CD4-positive, CD25-positive, alpha-beta regulatory T cell (primary cell): ENCODE measurements around the gene CACNA2D1. TPM values are rescaled to one million over a fixed set of nuclear protein-coding genes. Genes with fewer than 3 reads are reported as not detected.

Source experiments
- ATAC-seq, 2 donors: fragments of 150-1000 bp; cut with Tn5 transposase; one replicate each; pipeline ENCODE4 v1.10.0; 2021; ENCODE audit warnings: low read depth in 2 of 2, moderate number of reproducible peaks in 2 of 2, moderate library complexity in 1 of 2
- DNase-seq, 3 donors: peaks; one replicate each; pipeline versions ENCODE4 v3.0.0 to v3.0.0-alpha.2; 2012 to 2022; ENCODE audit warnings: mixed read lengths in 1 of 3
- H3K27ac ChIP-seq: one replicate; pipeline ENCODE4 v1.7.0; 2013; ENCODE audit warnings: mild to moderate bottlenecking, low read length; ENCODE audit not compliant: insufficient read depth, poor library complexity, severe bottlenecking
- H3K27me3 ChIP-seq: one replicate; pipeline ENCODE4 v1.7.0; 2013; ENCODE audit warnings: low read length; ENCODE audit not compliant: control insufficient read depth, insufficient read depth
- H3K36me3 ChIP-seq: one replicate; pipeline ENCODE4 v1.7.0; 2013; ENCODE audit warnings: mild to moderate bottlenecking, low read length, moderate library complexity; ENCODE audit not compliant: control insufficient read depth, insufficient read depth
- H3K4me1 ChIP-seq: 2 replicates; pipeline ENCODE4 v1.7.0; 2013; ENCODE audit warnings: mild to moderate bottlenecking, low read length; ENCODE audit not compliant: insufficient read depth, control insufficient read depth, poor library complexity, severe bottlenecking
- H3K4me3 ChIP-seq: one replicate; pipeline ENCODE4 v1.7.0; 2013; ENCODE audit warnings: low read depth, mild to moderate bottlenecking, low read length, moderate library complexity
- H3K9me3 ChIP-seq, 2 experiments: 1 replicate in 1 of 2; 2 replicates in 1 of 2; pipeline ENCODE4 v1.7.0; 2013; ENCODE audit warnings: low read length in 2 of 2, mild to moderate bottlenecking in 1 of 2, moderate library complexity in 1 of 2; ENCODE audit not compliant: control insufficient read depth in 2 of 2
- H3K27ac Mint-ChIP-seq, 3 donors: one replicate each; pipeline ENCODE4 v1.8.0; 2020 to 2022; ENCODE audit warnings: mild to moderate bottlenecking in 3 of 3, mixed read lengths in 3 of 3, moderate library complexity in 2 of 3
- H3K27me3 Mint-ChIP-seq: one replicate; pipeline ENCODE4 v1.8.0; 2022; ENCODE audit warnings: mild to moderate bottlenecking, mixed read lengths
- H3K36me3 Mint-ChIP-seq: one replicate; pipeline ENCODE4 v1.8.0; 2020; ENCODE audit warnings: mixed read lengths
- H3K4me1 Mint-ChIP-seq, 4 donors: one replicate each; pipeline ENCODE4 v1.8.0; 2020 to 2022; ENCODE audit warnings: mixed read lengths in 4 of 4, mild to moderate bottlenecking in 1 of 4
- H3K4me3 Mint-ChIP-seq, 4 donors: one replicate each; pipeline ENCODE4 v1.8.0; 2020 to 2022; ENCODE audit warnings: mild to moderate bottlenecking in 4 of 4, mixed read lengths in 4 of 4, moderate library complexity in 3 of 4
- H3K9me3 Mint-ChIP-seq, 7 donors: one replicate each; pipeline ENCODE4 v1.8.0; 2020 to 2022; ENCODE audit warnings: mixed read lengths in 7 of 7, mild to moderate bottlenecking in 3 of 7, moderate library complexity in 2 of 7
- polyA plus RNA-seq, 4 donors: library from polyadenylated mRNA; unstranded; fragments of 300-500 nt; fragmentation: Illumina TruSeq; gene quantifications; one replicate each; pipeline ENCODE4 v1.2.3, GENCODE V29; 2021
- total RNA-seq: library from RNA; stranded (reverse); gene quantifications from one replicate; pipeline ENCODE4 v1.2.3, GENCODE V29; 2022

Gene CACNA2D1
- total and polyA plus RNA-seq, 5 donors from 2014 or later, result not detected

DNA sequence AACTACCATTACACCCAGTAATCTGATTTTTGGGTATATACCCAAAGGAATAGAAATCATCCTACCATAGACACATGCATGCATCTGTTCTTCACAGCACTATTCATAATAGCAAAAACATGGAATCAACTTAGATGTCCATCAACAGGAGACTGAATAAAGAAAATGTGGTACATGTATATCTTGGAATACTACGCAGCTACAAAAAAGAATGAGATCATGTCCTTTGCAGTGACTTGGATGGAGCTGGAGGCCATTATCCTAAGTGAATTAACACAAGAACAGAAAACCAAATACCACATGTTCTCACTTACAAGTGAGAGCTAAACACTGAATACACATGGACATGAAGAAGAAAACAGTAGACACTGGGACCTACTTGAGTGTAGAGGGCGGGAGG is 254.9 kb downstream of the CACNA2D1 start:
- no peaks in the 10 kb centered on the region for H3K27me3 ChIP-seq
- no peak overlapping the region for H3K27ac Mint-ChIP-seq
- no peaks in the 10 kb centered on the region for H3K27me3 Mint-ChIP-seq

DNA sequence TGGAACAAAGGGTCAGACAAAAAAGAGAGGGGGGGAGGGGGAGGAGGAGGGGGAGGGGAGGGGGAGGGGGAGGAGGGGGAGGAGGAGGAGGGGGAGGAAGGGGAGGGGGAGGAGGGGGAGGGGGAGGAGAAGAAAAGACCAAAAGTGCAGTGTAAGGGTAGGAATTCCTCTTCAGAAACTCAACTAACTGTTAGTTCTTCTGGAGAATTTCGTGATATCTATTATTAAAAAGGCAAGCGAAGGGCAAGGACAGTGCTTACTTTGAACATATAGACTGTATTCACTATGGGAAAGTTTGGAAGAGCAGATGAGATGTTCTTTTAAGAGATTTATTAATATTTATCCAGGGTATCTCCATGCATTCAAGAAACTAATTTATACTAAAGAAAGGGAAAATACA is 258.1 kb downstream of the CACNA2D1 start:
- DNase-seq, result no peak
- Mint-ChIP-seq H3K9me3 (peaks cover 0 to 33% (median 10%) of the 10 kb centered on the region in 7 donors), H3K4me1 (no peaks in the 10 kb centered on the region), H3K4me3 (no peak overlapping the region), H3K27me3 (no peaks in the 10 kb centered on the region), H3K36me3 (no peaks in the 10 kb centered on the region), H3K27ac (no peak overlapping the region)
- Histone ChIP-seq H3K27me3 (no peaks in the 10 kb centered on the region), H3K36me3 (no peaks in the 10 kb centered on the region), H3K9me3 (peaks cover 2 to 5% of the 10 kb centered on the region in 2 experiments), H3K4me1 (no peaks in the 10 kb centered on the region), H3K27ac (no peak overlapping the region), H3K4me3 (no peak overlapping the region)
- no peak for ATAC-seq

More for the DNA sequence above, 254.9 kb downstream of the CACNA2D1 start:
- no peaks in the 10 kb centered on the region for H3K36me3 Mint-ChIP-seq
- H3K4me3 Mint-ChIP-seq, result no peak overlapping the region
- H3K9me3 Mint-ChIP-seq, result peaks cover 0 to 21% (median 4%) of the 10 kb centered on the region in 7 donors
- no peaks in the 10 kb centered on the region for H3K4me1 Mint-ChIP-seq
- H3K27ac ChIP-seq, result no peak overlapping the region
- H3K4me1 ChIP-seq, result no peaks in the 10 kb centered on the region
- peaks cover under 1 to 5% of the 10 kb centered on the region in 2 experiments for H3K9me3 ChIP-seq
- H3K4me3 ChIP-seq, result no peak overlapping the region
- H3K36me3 ChIP-seq, result no peaks in the 10 kb centered on the region
- no peak for ATAC-seq
- DNase-seq, result no peak

DNA sequence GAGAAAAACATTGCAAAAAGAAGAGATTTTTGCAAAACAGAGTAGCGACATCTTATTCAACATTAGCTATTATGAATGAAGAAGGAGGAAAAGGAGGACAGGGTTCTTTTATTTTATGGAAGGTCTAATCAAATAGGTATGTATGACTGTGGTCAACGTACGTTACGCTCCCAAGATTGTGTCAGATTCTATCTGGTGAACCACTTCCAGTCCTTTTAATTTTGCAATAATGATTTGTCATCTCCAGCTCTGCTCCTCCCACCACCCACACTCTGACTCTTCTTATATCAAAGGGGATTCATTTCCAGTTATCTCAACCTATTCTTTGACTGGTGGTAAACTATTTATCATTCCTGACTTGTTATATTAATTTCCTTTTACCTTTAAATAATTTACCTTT is 259.9 kb downstream of the CACNA2D1 start:
- Mint-ChIP-seq H3K4me1 (no peaks in the 10 kb centered on the region), H3K36me3 (no peaks in the 10 kb centered on the region), H3K4me3 (no peak overlapping the region), H3K27ac (no peak overlapping the region), H3K9me3 (peaks cover 0 to 31% (median 10%) of the 10 kb centered on the region in 7 donors), H3K27me3 (no peaks in the 10 kb centered on the region)
- H3K27me3 ChIP-seq, result no peaks in the 10 kb centered on the region
- no peak for ATAC-seq
- H3K27ac ChIP-seq, result no peak overlapping the region
- no peak overlapping the region for H3K4me3 ChIP-seq
- no peaks in the 10 kb centered on the region for H3K36me3 ChIP-seq
- no peak for DNase-seq
- H3K9me3 ChIP-seq, result peaks cover 2 to 9% of the 10 kb centered on the region in 2 experiments
- no peaks in the 10 kb centered on the region for H3K4me1 ChIP-seq

DNA sequence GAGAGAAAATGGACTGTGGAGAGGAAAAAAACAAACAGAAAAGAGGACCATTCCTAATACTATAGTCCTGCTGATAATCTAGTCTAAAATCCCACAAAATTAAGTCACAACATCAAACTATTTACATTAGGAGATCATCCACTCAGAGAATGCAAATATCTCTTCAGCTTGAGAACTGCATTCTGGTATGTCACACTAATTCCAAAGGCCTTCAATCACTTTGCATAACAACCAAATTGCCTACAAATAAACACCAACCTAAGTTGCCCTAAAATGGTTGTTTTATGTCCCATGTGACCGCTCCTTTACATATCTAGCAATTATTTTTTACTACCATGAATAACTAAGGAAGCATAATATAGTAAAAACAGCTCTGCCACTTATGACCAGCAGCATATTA is 264.3 kb downstream of the CACNA2D1 start:
- no peak overlapping the region for H3K27ac ChIP-seq
- no peaks in the 10 kb centered on the region for H3K4me1 ChIP-seq
- H3K9me3 Mint-ChIP-seq, result peaks cover 0 to 18% (median 9%) of the 10 kb centered on the region in 7 donors
- H3K4me1 Mint-ChIP-seq, result no peaks in the 10 kb centered on the region
- no peak for DNase-seq
- no peaks in the 10 kb centered on the region for H3K36me3 ChIP-seq
- H3K36me3 Mint-ChIP-seq, result no peaks in the 10 kb centered on the region
- H3K4me3 Mint-ChIP-seq, result no peak overlapping the region
- peaks cover 2 to 6% of the 10 kb centered on the region in 2 experiments for H3K9me3 ChIP-seq
- no peak overlapping the region for H3K4me3 ChIP-seq
- H3K27me3 ChIP-seq, result no peaks in the 10 kb centered on the region
- H3K27ac Mint-ChIP-seq, result no peak overlapping the region
- no peak for ATAC-seq
- no peaks in the 10 kb centered on the region for H3K27me3 Mint-ChIP-seq

DNA sequence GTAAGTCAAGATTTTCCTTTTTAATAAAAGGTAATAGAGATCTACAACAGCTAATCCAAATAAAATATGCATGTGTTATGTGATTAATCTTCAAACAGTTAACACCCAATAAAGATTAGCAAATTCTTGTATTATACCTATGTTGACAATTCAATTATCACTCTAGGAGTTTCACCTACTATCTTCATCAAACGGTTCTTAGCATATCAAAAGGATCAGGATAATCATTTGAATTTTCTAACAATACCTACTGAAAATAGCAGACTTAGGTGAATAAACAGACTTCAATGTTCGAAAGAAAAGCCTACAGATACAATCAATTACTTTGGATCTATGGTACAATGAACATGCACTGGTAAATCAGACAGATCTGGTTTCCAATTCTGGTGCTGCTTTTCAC is 268.3 kb downstream of the CACNA2D1 start:
- Histone ChIP-seq H3K36me3 (no peaks in the 10 kb centered on the region), H3K4me1 (no peaks in the 10 kb centered on the region), H3K27me3 (no peaks in the 10 kb centered on the region), H3K4me3 (no peak overlapping the region), H3K9me3 (peaks cover 0 to 5% of the 10 kb centered on the region in 2 experiments), H3K27ac (no peak overlapping the region)
- H3K27ac Mint-ChIP-seq, result no peak overlapping the region
- ATAC-seq, result no peak
- no peak overlapping the region for H3K4me3 Mint-ChIP-seq
- peaks cover 1 to 12% (median 6%) of the 10 kb centered on the region in 7 donors for H3K9me3 Mint-ChIP-seq
- no peaks in the 10 kb centered on the region for H3K4me1 Mint-ChIP-seq
- no peak for DNase-seq
- no peaks in the 10 kb centered on the region for H3K36me3 Mint-ChIP-seq
- no peaks in the 10 kb centered on the region for H3K27me3 Mint-ChIP-seq

DNA sequence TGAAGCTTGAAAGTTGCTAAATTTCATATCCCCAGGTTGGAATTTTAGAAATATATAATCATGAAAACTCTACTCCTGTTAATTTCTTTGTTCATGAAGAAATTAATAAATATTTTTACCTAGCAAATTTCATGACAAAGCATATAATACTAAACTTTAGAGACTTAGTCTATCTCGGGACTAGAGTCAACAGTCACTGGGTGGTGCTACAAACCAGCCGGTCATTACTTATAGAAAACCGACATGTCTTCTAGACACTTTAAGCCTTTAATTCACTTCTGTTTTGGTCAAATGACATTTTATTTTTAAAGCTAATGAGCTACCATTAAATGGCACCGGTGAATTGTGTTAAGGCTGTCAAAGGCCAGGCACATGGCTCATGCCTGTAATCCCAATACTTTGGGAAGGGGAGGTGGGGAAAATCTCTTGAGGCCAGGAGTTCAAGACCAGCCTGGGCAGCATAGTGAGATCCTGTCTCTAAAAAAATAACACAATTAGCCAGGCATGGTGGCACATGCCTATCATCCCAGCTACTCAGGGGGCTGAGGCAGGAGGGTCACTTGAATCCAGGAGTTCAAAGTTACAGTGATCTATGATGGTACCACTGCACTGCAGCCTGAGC is 270.1 kb downstream of the CACNA2D1 start:
- H3K27me3 Mint-ChIP-seq, result no peaks in the 10 kb centered on the region
- Histone ChIP-seq H3K27me3 (no peaks in the 10 kb centered on the region), H3K27ac (no peak overlapping the region), H3K4me3 (no peak overlapping the region), H3K4me1 (no peaks in the 10 kb centered on the region), H3K36me3 (no peaks in the 10 kb centered on the region), H3K9me3 (no peaks in the 10 kb centered on the region)
- no peak for DNase-seq
- H3K4me1 Mint-ChIP-seq, result no peaks in the 10 kb centered on the region
- ATAC-seq, result no peak
- H3K36me3 Mint-ChIP-seq, result no peaks in the 10 kb centered on the region
- no peak overlapping the region for H3K4me3 Mint-ChIP-seq
- H3K27ac Mint-ChIP-seq, result no peak overlapping the region
- H3K9me3 Mint-ChIP-seq, result peaks cover 1 to 9% (median 4%) of the 10 kb centered on the region in 7 donors

DNA sequence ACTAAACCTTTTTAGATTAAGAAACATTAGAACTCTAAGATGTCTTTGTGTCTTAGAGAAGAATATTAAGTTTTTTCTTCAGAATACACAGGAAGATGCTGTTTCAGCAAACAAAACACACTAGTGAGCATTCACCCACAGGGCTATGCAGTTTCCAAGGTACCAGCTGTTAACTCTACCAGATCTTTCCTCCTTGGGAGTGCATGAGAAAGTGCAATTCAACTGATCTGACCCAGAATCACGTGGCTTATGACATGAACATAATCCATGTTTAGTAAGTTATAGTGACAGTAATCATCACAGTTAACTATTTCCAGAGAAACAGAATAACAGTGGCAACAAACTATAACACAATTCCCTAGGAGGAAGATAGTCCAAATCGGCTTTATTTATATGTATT is 270.7 kb downstream of the CACNA2D1 start:
- Histone ChIP-seq H3K27me3 (no peaks in the 10 kb centered on the region), H3K9me3 (no peaks in the 10 kb centered on the region), H3K36me3 (no peaks in the 10 kb centered on the region), H3K4me3 (no peak overlapping the region), H3K4me1 (no peaks in the 10 kb centered on the region), H3K27ac (no peak overlapping the region)
- Mint-ChIP-seq H3K4me1 (no peaks in the 10 kb centered on the region), H3K4me3 (no peak overlapping the region), H3K9me3 (peaks cover 1 to 7% (median 4%) of the 10 kb centered on the region in 7 donors), H3K27me3 (no peaks in the 10 kb centered on the region), H3K27ac (no peak overlapping the region), H3K36me3 (no peaks in the 10 kb centered on the region)
- DNase-seq (no peak), ATAC-seq (no peak)

DNA sequence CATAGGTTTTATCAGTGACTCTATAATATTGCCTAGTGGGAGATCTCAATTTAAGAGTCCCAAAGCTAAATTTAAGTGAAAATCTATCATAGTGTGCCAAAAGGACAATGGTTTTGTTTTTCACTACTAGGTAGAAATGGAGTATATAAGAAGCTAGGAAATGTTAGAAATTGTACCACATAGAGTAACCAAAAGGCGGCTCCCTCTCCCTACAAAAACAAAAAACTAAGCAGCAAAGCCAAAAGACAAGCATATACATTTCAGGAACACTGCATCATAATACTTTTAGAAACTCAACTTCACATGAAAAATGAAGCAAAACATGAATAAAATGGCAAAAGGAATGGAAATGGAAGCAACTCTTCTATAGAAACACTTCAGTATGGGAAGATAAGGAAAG is 271.6 kb downstream of the CACNA2D1 start:
- H3K9me3 ChIP-seq, result peaks cover 0 to 4% of the 10 kb centered on the region in 2 experiments
- H3K4me3 Mint-ChIP-seq, result no peak overlapping the region
- ATAC-seq (no peak), DNase-seq (no peak)
- H3K27me3 Mint-ChIP-seq, result no peaks in the 10 kb centered on the region
- H3K9me3 Mint-ChIP-seq, result peaks cover 1 to 8% (median 6%) of the 10 kb centered on the region in 7 donors
- H3K36me3 ChIP-seq, result no peaks in the 10 kb centered on the region
- no peak overlapping the region for H3K4me3 ChIP-seq
- no peaks in the 10 kb centered on the region for H3K4me1 ChIP-seq
- no peaks in the 10 kb centered on the region for H3K4me1 Mint-ChIP-seq
- H3K36me3 Mint-ChIP-seq, result no peaks in the 10 kb centered on the region
- H3K27ac ChIP-seq, result no peak overlapping the region
- no peaks in the 10 kb centered on the region for H3K27me3 ChIP-seq
- no peak overlapping the region for H3K27ac Mint-ChIP-seq
